Islet of Langerhans (tissue), 1 donor: ENCODE data around the gene TGM2.

Experiments used
- FAIRE-seq: peaks from one replicate; lab custom pipeline; 2011; peaks lifted over from hg19 to GRCh38; lab: Jason Lieb, UNC

Gene TGM2

DNA sequence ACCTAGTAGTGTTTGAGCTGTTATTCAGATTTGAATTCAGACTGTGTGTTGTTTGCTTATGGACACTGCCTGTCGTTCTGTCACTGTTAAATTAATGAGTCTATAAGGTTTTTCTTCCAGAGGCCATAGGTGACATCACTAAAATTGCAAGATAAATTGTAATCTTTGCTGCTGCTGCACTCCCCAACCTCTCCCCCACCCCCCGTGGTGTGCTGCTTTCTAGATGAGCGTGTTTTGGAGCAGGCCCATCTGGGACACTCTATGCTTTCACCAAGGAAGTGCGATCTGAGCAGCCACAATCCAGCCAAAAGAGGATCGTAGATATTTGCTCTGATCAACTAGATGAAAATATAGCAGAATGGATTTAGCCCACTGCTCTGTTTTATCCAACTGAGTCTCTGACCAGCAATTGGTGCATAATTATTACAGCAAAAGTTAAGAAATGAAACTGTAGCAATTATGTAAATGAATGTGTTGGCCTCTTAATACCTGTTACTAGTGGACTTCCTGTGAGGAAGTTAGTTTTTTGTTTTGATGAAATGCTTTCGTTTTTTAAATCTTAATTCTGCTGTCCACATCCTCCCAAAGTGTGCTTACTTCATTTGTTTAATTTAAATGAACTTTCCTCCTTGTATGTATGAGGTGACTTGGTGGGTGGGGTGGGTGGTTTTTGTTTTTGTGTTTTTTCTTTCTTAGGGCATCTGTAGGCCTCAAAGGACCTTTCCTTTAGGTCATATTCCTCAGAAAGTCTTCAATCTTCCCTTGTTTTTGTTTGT lies 73.4 kb downstream of the TGM2 start:
- no peak for FAIRE-seq

- no peak for FAIRE-seq
Observed at GRCh38 chr20:38090061-38090460, 75.0 kb downstream of the TGM2 start.

GRCh38 chr20:38089500-38089899 lies 75.6 kb downstream of the TGM2 start:
- no peak for FAIRE-seq

DNA sequence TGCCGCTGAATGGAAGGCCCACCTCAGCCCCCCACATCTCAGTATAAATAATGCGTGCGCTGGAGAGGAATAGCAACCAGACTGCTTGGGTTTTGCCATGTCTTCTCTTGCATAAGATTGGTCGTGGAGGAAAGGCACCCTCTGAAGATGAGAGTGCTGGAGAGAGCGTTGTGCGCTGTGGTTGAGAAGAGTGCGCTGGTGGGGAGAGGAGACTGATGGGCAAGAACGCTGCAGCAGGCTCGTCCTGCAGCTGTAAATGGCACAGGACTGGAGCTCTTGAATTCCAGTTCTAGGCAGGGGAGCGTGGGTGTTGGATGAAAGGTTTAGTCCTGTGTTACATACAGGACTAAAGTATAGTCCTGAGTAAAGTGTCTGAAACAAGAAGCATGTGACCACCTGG lies 80.0 kb downstream of the TGM2 start:
- FAIRE-seq: no peak

- FAIRE-seq: no peak
Observed at GRCh38 chr20:38084425-38084951, 80.6 kb downstream of the TGM2 start.

DNA sequence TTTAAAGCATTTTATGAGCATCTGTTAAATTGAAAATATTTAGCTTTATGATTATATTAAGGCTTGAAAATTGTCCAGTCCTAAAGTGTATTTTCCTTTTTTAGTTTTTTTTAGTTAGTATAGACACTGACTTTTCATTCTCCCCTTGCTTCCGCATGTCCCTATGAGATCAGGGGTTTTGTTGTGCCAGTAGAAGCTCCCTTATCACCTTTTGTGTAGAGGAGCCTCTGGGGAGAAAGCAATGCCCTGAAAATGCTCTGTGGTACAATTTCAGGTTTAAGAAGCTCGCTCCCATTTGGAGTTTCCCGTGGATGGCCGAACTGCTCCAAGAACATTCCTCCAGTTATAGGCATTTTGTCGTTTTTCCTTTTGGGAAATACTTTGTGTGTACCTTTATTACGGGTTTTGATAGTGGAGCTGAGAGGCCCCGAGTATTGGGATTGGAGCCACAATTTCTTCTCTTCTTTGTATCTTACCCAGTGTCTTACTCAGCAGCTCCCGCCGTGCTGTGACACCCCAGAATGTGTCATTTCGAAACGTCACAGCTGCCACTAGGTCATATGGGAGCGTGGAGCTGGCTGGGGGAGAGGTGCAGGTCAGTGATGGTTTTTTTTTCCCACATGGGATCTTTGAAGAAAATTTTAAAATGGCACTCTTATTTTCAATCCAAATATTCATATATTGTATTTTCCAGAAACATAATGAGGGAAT lies 81.6 kb downstream of the TGM2 start:
- FAIRE-seq: no peak

GRCh38 chr20:38082894-38083293 lies 82.2 kb downstream of the TGM2 start:
- no peak for FAIRE-seq

- FAIRE-seq: no peak
Observed at GRCh38 chr20:38081575-38081974, 83.5 kb downstream of the TGM2 start.

- no peak for FAIRE-seq
Observed at GRCh38 chr20:38079353-38079752, 85.7 kb downstream of the TGM2 start.

DNA sequence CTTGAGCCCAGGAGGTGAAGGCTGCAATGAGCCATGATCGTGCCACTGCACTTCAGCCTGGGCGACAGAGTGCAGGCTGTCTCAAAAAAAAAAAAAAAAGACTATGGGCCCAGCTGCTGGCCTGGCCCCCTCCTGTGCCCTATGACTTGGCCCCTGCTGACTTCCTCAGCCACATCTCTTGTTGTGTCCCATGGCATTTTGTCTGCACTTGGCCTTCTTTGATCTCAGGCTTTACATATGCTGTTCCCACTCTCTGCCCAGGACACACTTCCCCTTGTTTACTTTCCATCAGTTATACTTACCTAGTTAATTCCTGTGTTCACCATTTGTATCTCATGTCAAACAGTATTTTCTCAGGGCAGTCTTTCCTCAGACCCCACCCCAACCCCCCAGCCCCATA lies 87.0 kb downstream of the TGM2 start:
- FAIRE-seq: no peak
